ENCODE results near the gene CC2D1A. TPM values are rescaled to one million over a fixed set of nuclear protein-coding genes. Genes with fewer than 3 reads are reported as not detected.

Gene CC2D1A
- total and polyA plus RNA-seq, 4 donors: 7.4 to 12.0 (median 9.9) TPM

DNA sequence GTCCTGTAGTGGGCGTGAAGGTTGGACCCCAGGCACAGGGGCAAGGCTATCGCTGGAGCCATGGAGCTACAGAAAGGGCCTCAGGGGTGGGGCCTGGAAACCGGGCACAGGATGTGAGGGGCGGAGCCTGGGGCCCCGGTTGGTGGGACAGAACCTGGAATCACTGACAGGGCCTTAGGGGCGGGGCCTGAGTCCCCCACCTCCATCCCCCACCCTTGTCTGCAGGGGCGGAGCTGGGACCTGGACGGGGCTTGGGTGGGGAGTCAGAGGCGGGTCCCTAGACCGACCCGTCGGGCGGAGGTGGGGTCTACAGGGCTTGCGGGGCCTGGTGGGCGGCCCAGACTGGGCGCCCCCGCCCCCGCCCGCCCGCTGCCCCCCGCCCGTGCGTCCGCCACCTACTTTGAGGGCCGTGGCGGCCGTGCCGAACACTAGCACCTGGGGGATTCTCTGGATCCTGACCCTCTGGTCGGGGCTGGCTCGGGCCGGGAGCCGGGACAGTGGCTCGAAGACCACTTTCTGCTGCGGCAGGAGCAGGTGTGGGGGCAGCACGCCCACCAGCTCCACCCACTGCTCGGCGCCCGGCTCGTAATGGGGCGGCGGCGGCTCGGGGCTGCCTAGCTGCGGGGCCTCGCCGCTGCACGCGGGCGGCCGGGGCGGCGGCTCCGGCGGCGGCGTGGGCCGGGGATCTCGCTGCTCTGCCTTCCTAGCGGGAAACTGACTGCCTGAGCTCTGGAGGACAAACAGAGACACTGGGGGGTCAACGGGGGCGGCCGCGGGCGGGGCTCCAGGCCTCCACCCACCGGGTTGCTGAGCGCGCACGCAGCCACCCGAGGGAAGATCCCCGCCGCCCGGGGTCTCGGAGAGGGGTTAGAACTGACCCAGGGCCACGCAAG is 72.6 kb downstream of the CC2D1A start:
- Histone ChIP-seq H3K9me3 (ENCODE audit: control insufficient read depth in 4 of 4, low read length in 3 of 4) (no peaks in the 10 kb centered on the region), H3K4me1 (ENCODE audit: control insufficient read depth in 4 of 4, insufficient read depth in 4 of 4, low read length in 3 of 4) (no peaks in the 10 kb centered on the region), H3K9ac (ENCODE audit: low read depth in 1 of 2, low read length in 2 of 2) (no peak overlapping the region), H3K4me3 (ENCODE audit: low read depth in 1 of 3, low read length in 3 of 3) (peak overlapping the region in 1 of 3 donors; percentile 19), H3K36me3 (ENCODE audit: control insufficient read depth in 4 of 4, insufficient read depth in 3 of 4, low read depth in 1 of 4, low read length in 3 of 4) (peaks cover 3 to 49% (median 16%) of the 10 kb centered on the region in 4 donors), H3K27me3 (ENCODE audit: control insufficient read depth in 4 of 4, insufficient read depth in 4 of 4, low read length in 3 of 4) (no peaks in the 10 kb centered on the region), H3K27ac (ENCODE audit: low read depth in 1 of 2, low read length in 2 of 2) (no peak overlapping the region)
- DNase-seq (ENCODE audit: low spot score): peak; percentile 72
- TF ChIP-seq, protein P1, sequence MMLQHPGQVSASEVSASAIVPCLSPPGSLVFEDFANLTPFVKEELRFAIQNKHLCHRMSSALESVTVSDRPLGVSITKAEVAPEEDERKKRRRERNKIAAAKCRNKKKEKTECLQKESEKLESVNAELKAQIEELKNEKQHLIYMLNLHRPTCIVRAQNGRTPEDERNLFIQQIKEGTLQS (IDR thresholded peaks at IDR 0.05): no peak
- no peak for TF ChIP-seq HNF4A (conservative IDR thresholded peaks at IDR 0.05)
- 58% methylated on average over 74 of the region's 74 CpGs for WGBS

DNA sequence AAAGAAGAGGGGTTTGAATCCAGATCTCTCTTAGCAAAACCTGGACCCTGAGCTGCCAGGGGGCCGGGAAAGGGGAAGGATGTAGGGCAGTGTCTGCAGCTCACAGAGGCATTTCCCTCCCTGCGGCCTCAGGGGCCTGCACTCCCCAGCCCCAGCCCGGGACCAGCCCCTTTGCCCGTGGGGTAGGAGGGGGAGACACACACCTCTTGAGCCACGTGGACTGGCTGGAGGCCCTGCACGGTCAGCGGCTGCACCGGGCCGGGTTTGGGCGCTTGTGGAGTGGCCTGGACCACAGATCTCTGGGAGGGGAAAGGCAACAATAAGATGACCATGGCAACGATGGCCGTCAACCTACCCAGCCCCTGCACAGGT is 73.2 kb downstream of the CC2D1A start:
- Histone ChIP-seq H3K27me3 (ENCODE audit: control insufficient read depth in 4 of 4, insufficient read depth in 4 of 4, low read length in 3 of 4) (no peaks in the 10 kb centered on the region), H3K4me3 (ENCODE audit: low read depth in 1 of 3, low read length in 3 of 3) (peak overlapping the region in 1 of 3 donors; percentile 19), H3K4me1 (ENCODE audit: control insufficient read depth in 4 of 4, insufficient read depth in 4 of 4, low read length in 3 of 4) (no peaks in the 10 kb centered on the region), H3K9ac (ENCODE audit: low read depth in 1 of 2, low read length in 2 of 2) (no peak overlapping the region), H3K36me3 (ENCODE audit: control insufficient read depth in 4 of 4, insufficient read depth in 3 of 4, low read depth in 1 of 4, low read length in 3 of 4) (peaks cover 3 to 45% (median 16%) of the 10 kb centered on the region in 4 donors), H3K27ac (ENCODE audit: low read depth in 1 of 2, low read length in 2 of 2) (no peak overlapping the region), H3K9me3 (ENCODE audit: control insufficient read depth in 4 of 4, low read length in 3 of 4) (no peaks in the 10 kb centered on the region)
- DNase-seq (ENCODE audit: low spot score): no peak
- TF ChIP-seq HNF4A (conservative IDR thresholded peaks at IDR 0.05) (no peak), SP1 (IDR thresholded peaks at IDR 0.05) (no peak), TAF1 (conservative IDR thresholded peaks at IDR 0.05) (no peak), NR2F2 (IDR thresholded peaks at IDR 0.05) (no peak), FOXA1 (IDR thresholded peaks at IDR 0.05) (no peak), EGR1 (IDR thresholded peaks at IDR 0.05; ENCODE audit: low read depth in 2 of 2) (no peak)
- TF ChIP-seq, protein P2, sequence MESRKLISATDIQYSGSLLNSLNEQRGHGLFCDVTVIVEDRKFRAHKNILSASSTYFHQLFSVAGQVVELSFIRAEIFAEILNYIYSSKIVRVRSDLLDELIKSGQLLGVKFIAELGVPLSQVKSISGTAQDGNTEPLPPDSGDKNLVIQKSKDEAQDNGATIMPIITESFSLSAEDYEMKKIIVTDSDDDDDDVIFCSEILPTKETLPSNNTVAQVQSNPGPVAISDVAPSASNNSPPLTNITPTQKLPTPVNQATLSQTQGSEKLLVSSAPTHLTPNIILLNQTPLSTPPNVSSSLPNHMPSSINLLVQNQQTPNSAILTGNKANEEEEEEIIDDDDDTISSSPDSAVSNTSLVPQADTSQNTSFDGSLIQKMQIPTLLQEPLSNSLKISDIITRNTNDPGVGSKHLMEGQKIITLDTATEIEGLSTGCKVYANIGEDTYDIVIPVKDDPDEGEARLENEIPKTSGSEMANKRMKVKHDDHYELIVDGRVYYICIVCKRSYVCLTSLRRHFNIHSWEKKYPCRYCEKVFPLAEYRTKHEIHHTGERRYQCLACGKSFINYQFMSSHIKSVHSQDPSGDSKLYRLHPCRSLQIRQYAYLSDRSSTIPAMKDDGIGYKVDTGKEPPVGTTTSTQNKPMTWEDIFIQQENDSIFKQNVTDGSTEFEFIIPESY (IDR thresholded peaks at IDR 0.05): no peak
- TF ChIP-seq, protein P3, sequence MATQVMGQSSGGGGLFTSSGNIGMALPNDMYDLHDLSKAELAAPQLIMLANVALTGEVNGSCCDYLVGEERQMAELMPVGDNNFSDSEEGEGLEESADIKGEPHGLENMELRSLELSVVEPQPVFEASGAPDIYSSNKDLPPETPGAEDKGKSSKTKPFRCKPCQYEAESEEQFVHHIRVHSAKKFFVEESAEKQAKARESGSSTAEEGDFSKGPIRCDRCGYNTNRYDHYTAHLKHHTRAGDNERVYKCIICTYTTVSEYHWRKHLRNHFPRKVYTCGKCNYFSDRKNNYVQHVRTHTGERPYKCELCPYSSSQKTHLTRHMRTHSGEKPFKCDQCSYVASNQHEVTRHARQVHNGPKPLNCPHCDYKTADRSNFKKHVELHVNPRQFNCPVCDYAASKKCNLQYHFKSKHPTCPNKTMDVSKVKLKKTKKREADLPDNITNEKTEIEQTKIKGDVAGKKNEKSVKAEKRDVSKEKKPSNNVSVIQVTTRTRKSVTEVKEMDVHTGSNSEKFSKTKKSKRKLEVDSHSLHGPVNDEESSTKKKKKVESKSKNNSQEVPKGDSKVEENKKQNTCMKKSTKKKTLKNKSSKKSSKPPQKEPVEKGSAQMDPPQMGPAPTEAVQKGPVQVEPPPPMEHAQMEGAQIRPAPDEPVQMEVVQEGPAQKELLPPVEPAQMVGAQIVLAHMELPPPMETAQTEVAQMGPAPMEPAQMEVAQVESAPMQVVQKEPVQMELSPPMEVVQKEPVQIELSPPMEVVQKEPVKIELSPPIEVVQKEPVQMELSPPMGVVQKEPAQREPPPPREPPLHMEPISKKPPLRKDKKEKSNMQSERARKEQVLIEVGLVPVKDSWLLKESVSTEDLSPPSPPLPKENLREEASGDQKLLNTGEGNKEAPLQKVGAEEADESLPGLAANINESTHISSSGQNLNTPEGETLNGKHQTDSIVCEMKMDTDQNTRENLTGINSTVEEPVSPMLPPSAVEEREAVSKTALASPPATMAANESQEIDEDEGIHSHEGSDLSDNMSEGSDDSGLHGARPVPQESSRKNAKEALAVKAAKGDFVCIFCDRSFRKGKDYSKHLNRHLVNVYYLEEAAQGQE (IDR thresholded peaks at IDR 0.05): no peak
- TF ChIP-seq, protein P4, sequence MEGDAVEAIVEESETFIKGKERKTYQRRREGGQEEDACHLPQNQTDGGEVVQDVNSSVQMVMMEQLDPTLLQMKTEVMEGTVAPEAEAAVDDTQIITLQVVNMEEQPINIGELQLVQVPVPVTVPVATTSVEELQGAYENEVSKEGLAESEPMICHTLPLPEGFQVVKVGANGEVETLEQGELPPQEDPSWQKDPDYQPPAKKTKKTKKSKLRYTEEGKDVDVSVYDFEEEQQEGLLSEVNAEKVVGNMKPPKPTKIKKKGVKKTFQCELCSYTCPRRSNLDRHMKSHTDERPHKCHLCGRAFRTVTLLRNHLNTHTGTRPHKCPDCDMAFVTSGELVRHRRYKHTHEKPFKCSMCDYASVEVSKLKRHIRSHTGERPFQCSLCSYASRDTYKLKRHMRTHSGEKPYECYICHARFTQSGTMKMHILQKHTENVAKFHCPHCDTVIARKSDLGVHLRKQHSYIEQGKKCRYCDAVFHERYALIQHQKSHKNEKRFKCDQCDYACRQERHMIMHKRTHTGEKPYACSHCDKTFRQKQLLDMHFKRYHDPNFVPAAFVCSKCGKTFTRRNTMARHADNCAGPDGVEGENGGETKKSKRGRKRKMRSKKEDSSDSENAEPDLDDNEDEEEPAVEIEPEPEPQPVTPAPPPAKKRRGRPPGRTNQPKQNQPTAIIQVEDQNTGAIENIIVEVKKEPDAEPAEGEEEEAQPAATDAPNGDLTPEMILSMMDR (IDR thresholded peaks at IDR 0.05; ENCODE audit: low read depth, low read length, missing input control): no peak
- WGBS: 63% methylated on average over 12 of the region's 12 CpGs

All from liver (tissue), 9 donors.